ENCODE data around the gene PTPRN2.
"Not testable (repeated sequence)": the region's sequence is repeated elsewhere in the genome, so short reads cannot be mapped to it uniquely, and the experiment has no call there.

The PTPRN2 gene

DNA sequence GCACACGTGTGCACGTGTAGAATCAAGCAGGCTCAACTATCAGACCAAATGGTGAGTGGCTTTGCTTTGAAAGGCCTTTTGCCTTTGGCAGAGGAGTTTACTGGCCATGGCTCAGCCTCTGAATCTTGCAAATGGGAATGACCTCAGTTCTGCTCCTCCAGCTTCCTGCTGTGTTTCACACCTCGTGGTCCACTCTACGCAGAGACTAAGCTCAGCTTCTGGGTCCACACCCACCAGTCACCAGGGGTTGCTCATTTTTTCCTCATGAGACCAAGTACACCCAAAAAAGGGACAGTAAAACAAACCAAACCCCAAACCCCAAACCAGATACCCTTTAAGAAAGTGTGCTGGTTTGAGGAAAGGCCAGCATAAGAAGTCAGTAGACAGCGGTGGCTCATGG, 1014.4 kb downstream of the PTPRN2 start:
- no peak for FAIRE-seq

DNA sequence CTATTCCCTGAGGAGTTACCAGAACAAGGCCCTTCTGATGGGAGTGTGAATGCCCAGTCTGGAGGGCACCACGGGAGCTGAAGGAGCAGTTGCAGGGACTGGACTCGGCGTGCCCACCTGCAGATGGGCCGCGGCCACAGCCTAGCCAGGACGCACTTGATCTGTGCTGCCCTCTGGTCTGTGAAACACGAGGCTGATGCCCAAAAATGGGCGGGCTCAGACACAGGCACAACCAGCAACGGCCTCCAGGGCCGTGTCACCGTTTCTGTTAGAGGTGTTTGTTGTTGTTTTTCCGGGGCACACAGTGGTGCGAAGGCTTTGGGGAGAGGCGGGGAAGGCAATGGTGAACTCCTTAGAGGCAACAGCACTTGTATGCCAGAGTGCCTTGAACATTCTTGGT, 1015.0 kb downstream of the PTPRN2 start:
- FAIRE-seq, result no peak

DNA sequence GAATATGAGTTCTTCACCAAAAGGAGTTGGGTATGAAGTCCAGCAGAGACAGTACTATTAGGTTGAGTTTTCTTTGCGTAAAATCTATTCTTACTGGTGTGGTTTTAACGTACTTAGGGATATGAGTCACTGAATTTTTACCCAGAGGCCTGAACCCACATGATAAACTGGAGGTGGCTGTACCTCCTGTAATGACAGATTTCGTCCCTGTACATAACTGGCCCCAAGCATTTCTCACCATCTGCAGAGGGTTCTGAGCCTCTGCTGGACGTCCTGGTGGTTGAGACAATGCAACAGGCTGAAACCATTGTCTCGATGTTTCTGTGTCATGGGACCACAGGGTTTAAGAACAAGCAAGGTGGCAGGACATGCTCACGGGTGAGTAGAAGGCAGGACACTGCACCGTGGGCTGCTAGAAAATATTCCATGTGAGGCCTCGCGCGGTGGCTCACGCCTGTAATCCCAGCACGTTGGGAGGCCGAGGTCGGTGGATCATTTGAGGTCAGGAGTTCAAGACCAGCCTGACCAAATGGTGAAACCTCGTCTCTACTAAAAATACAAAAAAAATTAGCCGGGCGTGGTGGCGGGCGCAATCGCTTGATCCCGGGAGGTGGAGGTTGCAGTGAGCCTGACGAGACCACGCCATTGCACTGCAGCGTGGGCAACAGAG, 1017.0 kb downstream of the PTPRN2 start:
- FAIRE-seq, result no peak

DNA sequence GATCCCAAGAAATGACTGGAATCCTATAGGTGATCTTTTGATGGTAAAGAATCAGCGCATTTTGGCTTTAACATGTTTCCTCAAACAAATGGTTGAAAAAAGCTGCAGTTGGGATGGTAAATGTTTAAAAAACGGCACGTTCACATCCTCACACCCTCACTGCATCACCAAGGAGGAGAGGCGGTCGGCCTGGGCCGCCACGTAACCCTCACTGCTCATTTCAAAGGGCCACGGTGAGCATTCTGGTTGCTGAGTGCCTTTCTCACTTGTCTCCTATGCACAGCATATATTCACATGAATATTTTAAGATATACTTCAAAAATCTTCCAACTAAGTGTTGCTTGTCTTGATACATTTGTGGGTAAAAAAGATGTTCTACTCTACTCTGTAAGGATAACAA, 1017.7 kb downstream of the PTPRN2 start:
- no peak for FAIRE-seq

DNA sequence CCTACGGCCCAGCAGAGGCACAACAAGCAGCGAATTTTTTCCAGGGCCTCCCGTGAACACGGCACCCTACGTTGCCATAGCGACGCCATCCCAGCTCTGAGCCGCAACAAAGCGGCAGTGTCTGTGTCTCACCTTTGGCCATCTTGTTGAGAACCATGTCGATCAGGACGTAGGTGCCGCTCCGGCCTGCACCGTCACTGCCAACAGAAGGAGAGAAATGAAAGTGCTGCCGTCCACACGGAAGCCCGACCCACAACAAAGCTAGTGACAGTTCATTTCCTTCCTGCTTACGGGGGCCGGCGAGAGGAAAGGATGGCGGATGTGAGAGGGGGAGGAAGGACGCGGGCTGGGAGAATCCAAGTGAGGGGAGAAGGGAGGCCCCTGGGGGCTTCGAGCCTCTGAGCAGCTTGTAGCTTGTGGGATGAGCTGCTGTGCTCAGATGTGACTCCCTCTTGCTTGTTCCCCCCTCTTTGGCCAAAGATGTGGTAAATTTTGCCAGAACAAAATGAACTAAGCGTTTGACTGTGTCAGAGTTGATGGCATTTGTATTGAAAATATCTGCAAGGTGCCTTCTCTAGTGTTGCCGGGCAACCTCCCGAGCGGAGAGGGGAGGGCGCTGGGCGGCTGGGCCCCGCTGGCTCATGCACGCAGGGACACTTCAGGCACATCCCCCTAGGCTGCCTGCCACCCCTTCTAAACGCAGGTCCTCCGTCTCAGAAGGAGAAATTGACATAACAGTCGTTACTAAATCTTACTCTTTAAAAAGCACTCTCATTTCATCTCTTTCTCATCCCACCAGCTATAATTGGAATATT, 1018.6 kb downstream of the PTPRN2 start:
- FAIRE-seq, result peak; percentile 43

DNA sequence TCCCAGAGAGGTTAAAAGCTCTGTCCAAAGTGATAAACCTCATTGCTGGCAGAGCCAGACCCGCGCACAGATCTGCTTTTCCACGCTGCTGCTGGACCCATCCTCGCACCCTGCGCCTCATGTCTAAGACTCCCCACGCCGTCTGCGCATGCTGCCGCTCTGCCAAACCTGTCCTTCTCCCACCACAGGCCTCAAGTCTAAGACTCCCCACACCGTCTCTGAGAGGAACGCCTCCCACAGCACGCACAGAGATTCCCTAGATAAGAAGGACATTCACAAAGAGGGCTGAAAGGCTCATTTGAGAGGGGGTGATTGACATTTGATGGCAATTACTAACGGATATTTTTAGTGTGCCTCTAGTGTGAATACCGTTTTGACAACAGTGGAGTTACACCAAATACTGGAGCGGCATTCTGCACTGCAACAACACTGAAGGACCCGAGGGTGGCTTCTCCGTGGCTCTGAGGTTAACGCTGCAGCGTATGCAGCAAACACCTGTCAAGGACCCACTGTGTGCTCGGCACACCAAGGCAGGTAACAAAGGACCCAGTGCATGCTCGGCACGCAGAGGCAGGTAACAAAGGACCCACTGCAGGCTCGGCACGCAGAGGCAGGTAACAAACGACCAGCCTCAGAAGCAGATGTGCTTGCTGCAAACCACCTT, 1019.4 kb downstream of the PTPRN2 start:
- no peak for FAIRE-seq

DNA sequence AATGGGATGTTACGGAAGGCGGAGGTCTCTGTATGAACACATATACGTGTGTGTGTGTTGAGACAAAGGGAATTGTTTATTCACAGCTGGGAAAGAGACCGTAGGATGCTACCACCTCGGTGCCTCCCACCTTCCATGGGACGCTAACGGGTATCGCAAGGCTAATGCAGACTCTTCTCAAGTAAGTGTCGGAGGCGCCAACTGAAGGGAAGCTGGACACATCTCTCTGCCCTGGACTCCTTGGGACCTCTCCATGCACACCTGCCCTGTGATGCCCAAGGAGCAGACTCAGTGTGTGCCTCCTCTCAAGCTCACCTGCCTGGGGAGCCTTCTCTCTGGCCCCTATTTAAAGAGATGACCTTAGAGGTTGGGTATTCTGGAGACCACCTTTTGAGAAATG, 1020.0 kb downstream of the PTPRN2 start:
- FAIRE-seq, result no peak

DNA sequence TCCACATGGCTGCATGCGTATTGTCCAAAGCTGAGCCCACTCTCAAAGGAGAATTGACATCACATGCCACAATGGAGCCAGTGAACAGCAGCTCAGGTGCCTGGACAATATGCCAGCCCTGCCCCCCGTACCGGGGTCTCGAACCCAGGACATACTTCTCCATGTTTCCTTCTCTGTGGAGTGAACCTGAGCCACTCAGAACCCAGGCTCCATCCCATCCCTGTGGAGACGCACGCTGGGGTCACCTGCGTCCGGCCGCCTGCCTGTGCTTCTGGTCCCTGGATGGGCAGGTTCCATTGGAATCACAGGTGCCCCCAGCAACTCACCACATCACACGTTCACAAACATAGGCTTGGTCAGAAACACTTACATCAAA, 1021.0 kb downstream of the PTPRN2 start:
- FAIRE-seq, result no peak

DNA sequence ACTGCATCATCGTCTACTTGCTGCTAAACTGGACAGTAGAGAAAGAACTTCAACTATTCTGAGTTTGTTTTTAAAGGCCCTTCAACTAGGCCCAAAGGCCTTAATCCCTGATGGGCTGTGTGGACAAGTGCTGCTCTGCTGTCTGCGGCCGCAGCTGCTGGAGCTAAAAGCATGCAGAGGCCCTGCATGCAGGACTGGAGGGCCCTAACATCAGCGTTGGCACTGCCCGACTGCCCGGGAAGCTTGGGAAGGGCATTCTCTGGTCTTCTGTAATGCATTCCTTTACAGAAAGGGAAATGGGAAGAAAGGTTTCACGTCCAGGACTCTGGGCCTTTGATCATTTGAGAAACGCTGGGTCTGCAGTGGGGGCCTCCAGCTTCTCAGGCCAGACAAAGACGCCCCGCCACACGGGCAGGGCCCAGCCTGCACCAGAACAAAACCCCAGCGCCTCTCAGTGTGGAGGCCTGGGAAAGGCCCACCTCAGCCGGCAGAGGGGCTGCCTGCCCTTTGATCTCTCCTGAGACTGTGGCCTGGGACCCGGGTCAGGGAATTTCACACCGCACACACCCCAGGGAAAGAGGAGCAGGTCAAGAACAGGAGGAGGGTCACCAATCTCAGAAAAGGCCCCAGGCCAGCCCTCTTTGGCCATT, 1021.5 kb downstream of the PTPRN2 start:
- FAIRE-seq, result no peak

DNA sequence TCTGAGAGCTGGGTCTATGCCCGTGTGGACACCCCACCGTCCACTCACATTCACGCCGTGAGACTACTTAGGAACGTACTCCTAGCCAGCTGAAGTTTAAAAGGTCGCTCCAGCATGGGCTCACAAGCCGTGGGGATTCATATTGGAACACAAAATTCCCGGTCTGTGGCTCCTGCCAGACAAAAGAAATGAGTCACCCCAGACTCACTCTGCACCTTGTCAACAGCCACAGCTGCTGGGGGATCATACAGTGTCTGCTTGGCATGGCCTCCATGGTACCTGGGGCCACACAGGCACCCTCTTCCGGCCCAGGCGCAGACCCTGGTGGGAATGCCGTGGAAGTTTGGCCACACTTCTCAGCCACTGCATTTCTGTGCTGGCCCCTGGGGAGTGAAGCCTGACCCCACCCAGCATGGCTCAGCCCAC, 1022.4 kb downstream of the PTPRN2 start:
- FAIRE-seq, result no peak

DNA sequence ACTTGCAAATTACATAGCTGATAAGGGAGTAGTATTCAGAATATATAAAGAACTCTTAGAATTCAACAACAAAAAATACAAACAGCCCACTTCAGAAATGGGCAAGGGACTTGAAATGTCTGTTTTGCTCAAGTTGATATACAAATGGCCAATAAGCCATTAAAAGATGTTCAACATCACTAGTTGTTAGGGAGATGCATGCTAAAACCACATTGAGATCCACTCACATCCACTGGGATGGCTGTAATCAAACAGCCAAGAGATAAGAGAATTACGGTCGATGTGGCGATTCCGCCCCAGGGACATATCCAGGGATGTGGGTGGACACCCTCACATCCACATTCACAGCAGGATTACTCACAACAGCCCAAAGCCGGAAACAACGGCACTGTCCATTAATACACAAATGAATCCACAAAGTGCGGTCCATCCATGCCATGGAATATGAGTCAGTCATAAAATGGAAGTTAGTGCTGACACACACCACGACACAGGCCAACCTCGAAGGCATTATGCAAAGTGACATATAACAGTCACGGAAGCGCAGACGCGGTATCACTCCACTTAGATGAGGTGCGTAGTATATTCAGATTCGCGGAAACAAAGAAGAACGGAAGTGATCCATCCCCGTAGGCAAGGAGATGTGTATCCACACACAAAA, 1023.0 kb downstream of the PTPRN2 start:
- FAIRE-seq, result no peak

DNA sequence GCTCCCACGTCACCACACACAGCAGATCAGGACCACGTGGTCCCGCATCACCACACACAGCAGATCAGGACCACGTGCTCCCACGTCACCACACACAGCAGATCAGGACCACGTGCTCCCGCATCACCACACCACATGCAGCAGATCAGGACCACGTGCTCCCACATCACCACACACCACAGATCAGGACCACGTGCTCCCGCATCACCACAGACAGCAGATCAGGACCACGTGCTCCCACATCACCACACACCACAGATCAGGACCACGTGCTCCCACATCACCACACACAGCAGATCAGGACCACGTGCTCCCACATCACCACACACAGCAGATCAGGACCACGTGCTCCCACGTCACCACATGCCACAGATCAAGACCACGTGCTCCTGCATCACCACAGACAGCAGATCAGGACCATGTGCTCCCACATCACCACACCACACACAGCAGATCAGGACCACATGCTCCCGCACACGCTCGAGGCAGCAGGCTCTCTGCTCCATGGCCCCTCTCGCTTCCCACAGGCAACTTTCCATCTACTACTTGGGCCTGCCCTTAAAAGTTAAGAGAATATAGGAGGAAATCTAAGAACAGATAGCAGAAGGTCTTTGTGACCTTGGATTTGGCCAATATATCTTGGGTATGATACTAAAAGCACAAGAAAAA, 1024.0 kb downstream of the PTPRN2 start:
- FAIRE-seq, result not testable (repeated sequence)

DNA sequence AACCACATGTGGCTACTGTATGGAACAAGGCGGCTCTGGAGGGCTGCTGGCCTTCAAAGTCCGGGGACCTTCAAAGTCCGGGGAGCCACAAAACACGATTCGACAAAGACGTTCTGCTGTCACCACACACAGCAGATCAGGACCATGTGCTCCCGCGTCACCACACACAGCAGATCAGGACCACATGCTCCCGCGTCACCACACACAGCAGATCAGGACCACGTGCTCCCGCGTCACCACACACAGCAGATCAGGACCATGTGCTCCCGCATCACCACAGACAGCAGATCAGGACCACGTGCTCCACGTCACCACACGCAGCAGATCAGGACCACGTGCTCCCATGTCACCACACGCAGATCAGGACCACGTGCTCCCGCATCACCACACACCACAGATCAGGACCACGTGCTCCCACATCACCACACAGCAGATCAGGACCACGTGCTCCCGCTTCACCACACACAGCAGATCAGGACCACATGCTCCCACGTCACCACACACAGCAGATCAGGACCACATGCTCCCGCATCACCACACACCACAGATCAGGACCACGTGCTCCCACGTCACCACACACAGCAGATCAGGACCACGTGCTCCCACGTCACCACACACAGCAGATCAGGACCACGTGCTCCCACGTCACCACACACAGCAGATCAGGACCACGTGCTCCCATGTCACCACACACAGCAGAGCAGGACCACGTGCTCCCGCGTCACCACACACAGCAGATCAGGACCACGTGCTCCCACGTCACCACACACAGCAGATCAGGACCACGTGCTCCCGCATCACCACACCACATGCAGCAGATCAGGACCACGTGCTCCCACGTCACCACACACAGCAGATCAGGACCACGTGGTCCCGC, 1024.9 kb downstream of the PTPRN2 start:
- FAIRE-seq, result not testable (repeated sequence)

DNA sequence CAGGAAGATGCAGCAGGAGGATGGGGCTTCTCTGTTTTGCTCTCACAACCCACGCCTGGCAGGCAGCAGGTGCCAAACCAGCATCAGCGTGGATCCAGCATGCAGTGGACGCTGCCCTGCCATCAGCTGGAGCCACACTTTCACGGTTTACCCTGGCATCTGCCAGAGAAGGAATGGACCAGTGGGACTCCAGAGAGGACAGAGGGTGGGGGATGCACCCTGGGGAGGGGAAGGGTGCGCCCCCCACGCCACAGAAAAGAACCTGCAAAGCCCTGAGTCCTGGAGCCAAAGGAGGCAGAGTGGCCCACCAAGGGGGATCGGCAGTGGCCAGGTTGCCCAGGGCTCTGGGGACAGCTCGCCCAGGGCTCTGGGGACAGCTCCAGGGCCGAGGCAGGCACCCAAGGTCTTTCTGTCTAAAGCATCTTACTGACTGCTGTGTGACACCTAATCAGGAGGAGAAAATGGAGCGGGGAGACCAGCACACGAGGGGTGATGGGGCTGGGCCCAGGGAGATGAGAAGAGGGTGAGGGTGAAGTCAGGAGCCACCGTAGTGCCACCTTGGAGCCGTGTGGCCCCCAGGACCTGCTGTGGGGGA, 1025.7 kb downstream of the PTPRN2 start:
- no peak for FAIRE-seq

DNA sequence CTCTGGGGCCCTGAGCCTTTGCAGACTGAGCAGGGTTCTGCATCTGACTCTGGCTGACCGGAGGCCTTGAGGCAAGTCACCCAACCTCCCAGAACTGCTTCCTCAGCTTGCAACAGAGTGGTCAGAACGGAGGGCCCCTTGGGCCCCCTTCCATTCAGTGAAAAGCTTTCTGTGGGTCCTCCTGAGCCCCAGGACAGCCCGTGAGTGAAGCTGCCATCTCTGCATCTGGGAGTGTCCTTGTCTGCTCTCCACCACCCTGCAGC, 1026.2 kb downstream of the PTPRN2 start:
- FAIRE-seq, result no peak

DNA sequence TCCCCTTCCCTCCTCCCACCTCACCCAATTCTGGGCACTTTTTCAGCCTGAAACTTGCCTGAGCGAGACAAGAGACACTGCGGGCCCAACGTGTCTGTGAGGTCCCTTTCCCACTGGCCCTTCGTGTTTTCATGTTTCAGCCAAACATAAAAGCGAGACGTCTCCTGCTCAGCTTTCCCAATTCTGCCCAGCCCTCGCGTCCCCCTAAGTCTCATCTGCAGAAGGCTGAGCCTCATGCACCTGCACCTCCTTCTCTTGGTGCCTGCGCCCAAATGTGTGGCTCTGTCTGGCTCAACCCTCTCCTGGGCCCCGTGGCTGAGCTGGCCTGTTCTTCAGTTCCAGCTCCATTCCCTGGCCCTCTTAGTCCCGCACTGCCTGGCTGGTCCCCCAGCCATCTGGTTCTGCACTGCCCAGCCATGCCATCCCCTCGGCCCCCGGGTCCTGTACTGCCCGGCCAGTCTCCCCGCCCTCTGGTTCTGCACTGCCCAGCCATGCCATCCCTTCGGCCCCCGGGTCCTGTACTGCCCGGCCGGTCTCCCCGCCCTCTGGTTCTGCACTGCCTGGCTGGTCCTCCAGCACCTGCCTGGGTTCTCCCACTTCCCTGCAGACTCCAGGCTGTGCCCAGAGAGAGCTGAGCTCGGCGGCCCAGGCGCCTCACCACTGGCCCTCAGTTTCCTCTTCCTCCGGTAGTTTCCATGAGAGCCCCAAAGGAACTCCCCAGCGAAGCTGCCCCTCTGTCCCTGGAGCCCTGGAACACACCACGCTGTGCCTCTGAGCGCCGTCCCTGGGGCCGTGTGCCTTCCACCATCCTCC, 1026.7 kb downstream of the PTPRN2 start:
- FAIRE-seq, result no peak

DNA sequence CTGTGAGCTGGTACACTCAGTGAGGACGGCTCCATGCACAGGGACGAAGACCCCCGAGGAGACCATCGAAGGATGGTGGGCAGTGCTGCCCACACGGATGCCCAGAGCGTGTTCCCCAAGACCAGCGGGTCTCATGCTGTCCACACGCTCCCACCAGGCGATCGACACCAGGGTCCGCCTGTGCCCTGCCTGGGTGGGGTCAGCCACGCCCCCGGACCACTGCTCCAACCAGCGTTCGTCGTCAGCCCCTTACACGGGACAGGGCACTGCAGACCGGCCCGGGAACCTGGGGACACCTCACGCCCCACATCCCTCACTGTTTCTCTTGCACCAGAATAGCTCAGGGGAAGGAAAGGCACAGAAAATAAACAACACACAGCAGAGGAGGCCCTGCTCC, 1027.4 kb downstream of the PTPRN2 start:
- FAIRE-seq, result no peak

DNA sequence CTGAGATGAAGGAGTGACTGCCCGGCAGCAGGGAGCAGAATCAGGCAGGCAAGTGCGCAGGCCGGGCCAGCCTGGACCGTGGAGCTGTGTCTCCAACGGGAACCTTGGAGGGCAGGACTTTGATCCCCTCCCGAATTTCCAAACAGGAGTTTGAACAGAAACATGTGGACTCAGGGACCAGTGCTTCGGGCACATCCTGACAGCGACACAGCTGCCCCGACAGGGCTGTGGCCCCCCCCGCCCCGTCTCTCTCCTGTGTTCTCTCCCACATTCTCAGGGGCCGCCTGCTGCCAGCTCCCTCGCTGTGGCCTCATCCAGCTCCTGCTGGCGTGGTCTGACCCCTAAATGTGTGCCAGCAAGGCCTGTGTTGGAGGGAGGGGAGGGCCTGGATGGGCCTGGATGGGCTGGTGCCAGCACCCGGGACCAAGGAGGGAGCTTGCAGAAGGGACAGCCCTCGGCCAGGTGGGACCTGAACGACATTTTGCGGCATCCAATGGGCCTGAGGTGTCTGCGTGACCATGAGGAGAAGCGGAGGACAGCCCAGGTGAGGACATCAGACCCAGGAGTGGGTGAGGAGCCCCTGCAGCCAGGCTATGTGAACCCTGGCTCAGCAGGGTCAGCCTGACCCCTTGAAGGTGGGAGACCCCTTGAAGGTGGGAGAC, 1027.9 kb downstream of the PTPRN2 start:
- FAIRE-seq, result no peak

DNA sequence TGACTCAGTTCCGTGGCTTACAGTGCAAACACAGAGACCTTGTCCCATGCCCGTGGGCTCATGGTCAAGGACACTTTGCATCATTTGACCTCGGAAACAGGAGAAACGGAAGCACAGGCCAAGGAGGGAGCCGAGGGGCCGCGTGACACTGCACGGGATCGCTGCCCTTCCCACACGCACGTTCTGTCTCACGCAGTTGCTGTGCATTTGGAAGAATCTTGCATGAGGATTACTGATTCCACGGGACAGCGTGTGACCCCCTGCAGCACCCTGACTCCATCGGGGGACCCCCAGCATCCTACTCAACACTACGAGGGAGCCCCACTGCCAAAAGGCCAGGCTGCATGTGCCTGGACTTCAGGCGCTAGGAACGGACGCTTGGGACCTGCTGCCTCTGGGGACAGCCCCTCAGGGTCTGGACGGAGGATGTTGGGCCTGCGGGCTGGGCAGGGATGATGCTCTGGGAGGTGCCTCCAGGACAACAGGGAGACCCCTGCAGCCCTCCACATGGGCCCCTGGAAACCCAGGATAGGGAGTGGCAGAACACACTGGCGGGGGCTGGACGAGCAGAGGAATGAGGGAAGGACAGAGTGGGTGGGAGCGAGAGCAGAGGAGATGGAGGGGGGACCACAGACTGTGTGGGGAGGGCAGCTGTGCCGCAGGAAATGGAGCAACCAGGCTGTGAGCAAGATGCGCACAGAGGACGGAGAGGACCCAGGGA, 1028.6 kb downstream of the PTPRN2 start:
- no peak for FAIRE-seq

All from islet of Langerhans (tissue), 1 donor.